Activated T-helper 1 cell treated with Interleukin-2 at 50 U/mL for 16 hours (primary cell): ENCODE measurements around the gene FBXL19.

ENCODE experiments used
- DNase-seq: peaks from one replicate; pipeline ENCODE4 v3.0.0-alpha.2; 2020; ENCODE audit warnings: low read depth

The FBXL19 gene

DNA sequence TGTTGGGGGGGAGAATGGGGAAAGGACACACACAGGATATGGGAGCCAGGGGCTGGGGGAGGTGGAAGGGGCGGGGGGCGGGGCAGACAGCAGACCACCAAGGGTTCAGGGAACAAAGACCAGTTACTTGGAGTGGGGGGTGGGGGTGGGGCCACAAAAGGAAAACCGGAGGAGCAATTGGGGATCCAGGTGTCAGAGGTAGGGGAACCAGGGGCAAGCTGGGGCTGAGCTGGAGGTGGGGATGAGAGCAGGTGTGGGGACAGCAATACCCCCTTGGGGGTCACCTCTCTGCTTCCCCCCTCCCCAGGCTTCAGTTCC, 24.1 kb downstream of the FBXL19 start:
- DNase-seq = no peak

DNA sequence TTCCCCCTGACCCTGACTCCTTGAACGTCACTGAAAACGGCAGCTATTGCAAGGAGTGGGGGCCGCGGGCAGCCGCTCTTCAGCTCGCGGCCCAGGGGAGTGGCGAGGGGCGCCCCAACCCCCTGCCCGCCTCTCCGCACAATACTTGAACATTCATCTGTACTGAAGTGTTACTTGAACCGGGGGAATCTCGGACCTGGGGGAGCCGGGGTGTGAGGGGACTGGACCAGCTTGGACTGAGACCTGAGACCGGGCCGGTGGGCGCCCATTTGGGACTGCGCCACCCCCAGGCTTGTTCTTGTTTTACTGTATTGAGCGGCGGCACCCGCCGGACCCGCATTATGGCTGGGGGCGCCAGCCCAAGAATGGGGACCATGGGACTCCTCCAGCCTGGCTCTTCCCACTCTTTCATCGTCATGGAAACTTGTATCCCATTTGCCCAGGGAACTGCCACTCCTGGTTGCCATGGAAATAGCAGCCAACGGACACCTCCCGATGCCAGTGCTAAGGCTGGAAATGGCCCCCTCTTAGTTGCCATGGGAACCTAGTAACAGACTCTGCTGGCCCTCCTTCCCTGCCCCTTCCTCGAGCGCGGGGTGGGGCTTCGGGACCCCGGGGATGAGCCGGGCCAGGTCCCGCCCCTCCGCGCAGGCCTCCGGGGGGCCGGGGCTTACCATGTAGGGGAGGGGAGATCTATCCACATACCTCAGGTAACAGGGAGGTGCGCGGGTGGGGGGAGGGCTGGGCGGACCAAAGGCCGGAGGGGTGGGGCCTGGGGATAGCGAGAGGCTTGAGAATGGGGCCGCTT, 24.7 kb downstream of the FBXL19 start:
- DNase-seq = no peak

DNA sequence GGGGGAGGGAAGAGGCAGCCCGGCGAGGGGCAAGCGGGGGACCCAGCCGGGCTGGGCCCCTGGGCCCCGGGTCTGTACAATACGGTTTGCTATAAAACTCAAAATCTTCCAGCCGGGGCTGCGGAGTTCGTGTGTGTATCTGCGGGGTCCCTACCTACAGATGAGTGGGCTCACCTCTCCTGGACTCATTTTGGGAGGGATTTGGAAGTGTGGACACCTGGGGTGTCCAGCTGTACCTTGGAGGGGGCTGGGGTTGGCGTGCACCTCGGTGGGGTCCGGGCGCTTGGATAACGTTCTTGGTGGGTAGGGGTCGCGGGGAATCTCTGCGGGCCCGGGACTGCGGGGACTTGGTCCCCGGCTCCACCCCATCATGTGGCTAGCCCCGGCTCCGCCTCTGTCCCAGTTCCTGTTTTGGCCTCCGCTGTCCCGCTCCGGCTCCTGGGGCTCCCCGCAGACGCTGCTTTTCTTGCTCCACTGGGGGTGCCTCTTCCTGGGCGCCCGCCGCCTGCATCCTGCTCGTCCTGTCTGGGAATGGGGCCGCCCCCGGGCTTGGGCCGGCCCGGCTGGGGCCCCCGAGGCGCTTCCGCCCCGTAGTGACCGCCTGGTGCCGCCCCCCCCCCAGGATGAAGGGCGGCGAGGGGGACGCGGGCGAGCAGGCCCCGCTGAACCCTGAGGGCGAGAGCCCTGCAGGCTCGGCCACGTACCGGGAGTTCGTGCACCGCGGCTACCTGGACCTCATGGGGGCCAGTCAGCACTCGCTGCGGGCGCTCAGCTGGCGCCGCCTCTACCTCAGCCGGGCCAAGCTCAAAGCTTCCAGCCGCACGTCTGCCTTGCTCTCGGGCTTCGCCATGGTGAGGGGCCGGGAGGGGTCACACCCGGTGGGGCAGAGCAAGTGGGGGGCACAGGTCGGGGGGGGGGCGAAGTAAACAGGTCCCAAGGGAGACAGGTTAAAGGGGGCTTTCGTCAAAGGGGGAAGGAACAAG, 25.6 kb downstream of the FBXL19 start, which contains the start of gene ORAI3:
TSS of gene ORAI3 (plus strand) at position 402 of the 983 bp plus-strand sequence. CDS start at position 624, 222 bp downstream.
- peak; percentile 37 for DNase-seq

- no peak for DNase-seq
Observed at GRCh38 chr16:30949650-30950515, 26.5 kb downstream of the FBXL19 start.

DNA sequence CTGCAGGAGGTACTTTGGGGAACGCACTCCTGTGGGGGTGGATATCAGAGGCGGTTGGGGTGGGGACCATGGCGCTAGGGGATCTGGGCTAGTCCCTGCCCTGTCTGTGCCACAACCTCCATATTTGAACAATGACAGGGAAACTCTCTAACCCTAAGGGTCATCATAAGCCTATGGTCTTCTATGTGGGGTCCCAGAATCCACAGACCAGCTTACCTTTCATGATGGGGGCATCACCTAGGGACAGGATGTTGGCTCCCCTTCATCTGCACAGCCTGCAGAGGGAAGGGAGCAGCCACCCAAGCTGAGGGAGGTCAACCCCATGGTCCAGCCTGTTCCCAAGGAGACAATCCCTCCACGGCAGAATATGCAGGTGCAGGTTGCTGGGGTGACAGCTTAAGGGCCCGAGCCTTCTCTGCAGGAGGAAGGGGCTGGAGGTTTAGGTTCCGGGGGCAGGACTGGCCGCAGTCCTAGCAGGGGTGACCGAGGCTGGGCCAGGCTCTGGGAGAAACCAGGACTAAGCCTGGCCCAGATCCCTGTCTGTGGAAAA, 27.2 kb downstream of the FBXL19 start:
- no peak for DNase-seq

DNA sequence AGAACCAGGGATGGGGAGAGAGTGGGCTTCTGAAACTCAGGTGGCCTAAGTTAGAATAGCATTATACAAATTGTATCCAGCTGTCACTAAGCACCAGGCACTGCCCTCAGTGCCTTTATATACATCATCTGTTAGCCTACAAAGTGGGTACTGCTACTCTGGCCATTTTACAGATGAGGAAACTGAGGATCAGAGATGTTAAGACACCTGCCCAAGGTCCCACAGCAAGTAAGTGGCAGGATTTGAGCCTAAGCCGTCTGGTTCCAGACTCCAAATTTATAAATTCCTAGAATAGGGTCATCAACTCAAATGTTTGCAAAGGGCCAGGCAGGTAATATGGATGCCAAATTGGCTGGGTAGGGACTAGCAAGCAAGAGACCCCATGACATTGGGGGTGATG, 27.8 kb downstream of the FBXL19 start:
- DNase-seq = no peak

DNA sequence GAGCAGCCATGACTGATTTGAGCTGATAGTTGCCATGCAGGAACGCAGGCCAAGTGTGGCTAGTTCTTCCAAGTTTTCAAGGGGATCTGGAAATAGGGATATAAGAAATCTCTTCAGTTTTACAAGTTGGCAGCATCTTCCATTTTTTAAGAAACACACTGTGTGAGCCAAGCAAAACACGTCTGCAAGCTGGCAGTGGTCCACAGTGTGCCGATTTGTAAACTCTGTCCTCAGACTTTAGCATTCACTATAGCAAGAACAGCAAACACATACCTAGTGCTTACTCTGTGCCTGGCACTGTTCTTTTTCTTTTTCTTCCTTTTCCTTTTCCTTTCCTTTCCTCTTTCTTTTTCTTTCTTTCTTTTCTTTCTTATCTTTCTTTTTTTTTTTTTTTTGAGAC, 28.4 kb downstream of the FBXL19 start:
- no peak for DNase-seq

GRCh38 chr16:30953111-30953510, 29.7 kb downstream of the FBXL19 start:
- DNase-seq = no peak

DNA sequence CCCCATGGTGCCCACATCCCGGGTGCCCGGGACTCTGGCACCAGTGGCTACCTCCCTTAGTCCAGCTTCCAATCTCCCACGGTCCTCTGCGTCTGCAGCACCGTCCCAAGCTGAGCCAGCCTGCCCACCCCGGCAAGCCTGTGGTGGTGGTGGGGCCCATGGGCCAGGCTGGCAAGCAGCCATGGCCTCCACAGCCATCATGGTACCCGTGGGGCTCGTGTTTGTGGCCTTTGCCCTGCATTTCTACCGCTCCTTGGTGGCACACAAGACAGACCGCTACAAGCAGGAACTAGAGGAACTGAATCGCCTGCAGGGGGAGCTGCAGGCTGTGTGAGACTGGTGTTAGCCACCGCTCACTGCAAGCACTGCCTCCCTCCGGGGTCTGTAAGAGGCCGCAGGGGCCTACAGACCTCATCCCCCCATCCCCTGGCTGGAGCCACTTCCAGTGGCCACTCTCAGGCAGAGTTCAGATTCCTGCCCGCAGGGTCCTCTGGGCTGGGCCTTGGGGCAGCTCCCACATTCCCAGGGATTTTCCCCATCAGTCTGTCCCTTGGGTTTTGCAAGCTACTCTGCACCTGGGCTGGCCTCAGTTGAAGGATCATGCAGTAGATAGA, 30.2 kb downstream of the FBXL19 start:
- DNase-seq = peak; percentile 43

DNA sequence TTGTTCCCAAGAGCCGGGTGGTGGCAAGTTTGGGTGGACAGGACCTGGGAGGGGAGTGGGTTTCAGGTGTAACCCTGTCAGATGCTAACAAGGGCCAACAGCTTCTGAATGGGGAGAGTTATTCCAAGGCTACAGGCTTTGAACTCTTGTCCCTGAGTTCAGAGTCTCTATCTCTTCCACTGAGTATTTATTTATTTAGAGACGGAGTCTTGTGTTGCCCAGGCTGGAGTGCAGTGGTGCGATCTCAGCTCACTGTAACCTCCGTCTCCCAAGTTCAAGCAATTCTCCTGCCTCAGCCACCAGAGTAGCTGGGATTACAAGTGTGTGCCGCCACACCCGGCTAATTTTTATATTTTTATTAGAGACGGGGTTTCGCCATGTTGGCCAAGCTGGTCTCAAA, 31.6 kb downstream of the FBXL19 start:
- no peak for DNase-seq

DNA sequence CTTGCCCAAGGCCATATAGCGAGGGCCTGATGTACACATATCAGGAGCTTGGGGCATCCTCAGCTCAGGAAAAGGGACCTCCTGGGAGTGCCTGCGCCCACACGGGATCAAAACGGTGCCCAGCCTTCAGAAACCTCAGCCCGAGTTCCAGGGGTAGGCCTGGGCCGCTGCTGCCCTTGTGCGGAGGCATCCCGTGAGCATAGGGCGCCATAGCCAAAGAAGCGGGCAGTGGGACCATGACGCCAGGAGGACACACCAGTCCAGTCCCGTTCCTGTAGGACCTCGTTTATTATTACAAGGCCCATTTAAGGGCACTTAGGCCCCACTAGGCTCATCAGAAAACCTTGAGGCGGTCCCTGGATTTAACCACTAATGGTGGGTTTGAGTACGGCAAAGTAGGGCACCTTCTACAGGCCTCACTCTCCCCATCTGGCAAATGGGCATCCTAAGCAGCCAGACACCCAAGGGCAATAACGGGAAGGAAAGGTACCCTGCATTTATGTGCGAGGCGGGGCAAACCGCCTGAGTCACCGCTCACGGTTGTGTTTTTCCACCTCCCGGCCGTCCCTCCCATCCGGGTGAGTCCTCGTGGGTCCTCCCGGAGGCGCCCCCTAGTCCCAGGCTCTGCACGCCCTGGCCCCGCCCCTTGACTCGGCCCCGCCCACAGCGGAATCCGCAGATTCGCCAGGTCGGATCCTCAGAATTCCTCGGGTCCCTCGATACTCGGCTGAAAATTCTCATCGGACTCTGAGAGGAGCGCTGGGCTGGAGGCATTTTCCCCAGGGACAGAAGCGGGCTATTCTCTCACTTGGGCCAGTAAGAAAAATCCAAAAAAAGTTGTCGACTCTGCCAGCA, 33.5 kb downstream of the FBXL19 start:
- peak; percentile 76 for DNase-seq

DNA sequence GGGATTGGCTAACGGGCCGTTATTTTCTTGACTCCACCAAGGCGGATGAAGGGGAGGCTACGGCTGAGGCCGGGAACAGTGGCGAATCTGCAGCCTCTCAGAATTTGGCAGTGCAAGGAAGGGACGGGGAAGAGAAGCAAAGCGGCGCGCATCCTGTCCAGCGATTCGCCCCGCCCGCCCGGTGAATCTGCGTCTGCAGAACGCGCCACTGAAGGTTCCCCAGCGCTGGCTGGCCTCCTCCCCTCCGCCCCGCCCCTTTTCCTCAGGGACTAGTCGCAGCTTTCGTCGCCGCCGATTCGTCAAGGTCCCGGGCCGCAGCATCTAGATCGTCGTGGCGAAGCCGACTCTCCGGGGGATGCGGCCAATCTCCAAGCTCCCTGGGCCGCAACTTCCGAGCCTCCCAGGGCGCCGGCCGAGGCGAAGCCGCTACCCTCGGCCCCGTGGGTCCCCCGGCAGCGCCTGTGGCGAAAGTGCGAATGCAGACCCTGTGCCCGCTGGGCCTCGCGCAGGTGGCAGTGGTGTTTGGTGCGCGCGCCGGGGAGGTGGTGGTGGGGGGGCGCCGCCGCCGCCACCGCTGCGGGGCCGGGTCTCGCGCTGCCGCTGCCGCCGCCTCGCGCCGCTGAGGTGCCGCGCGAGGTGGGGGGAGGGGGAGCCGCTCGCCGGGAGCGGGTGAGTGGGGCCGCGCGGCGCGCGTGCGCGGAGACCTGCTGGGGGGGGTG, 34.2 kb downstream of the FBXL19 start, which contains the start of gene SETD1A:
TSS of gene SETD1A (plus strand) at position 299 of the 719 bp plus-strand sequence. CDS start 978 bp downstream, outside the sequence.
- peak; percentile 95 for DNase-seq

- DNase-seq = no peak
Observed at GRCh38 chr16:30958175-30959079, 35.1 kb downstream of the FBXL19 start.

GRCh38 chr16:30961384-30961783, 38.0 kb downstream of the FBXL19 start:
- no peak for DNase-seq

DNA sequence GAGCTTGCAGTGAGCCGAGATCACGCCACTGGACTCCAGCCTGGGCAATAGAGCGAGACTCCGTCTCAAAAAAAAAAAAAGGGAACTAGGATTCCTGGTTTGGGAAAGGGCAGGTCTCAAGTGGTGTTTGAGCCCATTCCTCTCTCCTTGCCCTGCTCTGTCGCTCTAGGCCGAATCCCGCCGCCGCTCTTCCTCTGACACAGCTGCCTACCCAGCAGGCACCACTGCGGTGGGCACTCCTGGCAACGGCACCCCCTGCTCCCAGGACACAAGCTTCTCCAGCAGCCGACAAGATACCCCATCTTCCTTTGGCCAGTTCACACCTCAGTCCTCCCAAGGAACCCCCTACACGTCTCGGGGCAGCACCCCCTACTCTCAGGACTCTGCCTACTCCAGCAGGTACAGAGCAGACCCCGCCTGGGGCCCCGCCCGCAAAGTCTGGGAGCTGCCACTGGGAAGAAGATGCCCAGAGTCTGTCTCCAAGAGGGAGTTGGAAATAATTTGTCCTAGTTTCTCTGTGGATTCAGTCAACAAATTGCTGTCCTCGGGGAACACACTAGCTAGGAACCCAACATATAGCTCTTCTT, 40.6 kb downstream of the FBXL19 start:
- DNase-seq = no peak

DNA sequence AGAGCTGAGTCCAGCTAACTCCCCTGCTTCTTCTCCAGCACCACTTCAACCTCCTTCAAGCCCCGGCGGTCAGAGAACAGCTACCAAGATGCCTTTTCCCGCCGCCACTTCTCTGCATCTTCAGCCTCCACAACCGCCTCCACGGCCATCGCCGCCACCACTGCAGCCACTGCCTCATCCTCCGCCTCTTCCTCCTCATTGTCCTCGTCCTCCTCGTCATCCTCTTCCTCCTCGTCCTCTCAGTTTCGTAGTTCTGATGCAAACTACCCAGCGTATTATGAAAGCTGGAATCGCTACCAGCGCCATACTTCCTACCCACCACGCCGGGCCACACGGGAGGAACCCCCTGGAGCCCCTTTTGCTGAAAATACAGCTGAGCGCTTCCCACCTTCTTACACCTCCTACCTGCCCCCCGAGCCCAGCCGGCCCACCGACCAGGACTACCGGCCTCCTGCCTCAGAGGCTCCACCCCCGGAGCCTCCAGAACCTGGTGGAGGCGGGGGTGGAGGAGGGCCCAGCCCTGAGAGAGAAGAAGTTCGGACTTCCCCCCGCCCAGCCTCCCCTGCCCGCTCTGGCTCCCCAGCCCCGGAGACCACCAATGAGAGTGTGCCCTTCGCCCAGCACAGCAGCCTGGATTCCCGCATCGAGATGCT, 41.3 kb downstream of the FBXL19 start:
- DNase-seq = no peak

GRCh38 chr16:30965436-30965835, 42.1 kb downstream of the FBXL19 start:
- no peak for DNase-seq
